Measurements from ENCODE around the gene GGN. TPM values are rescaled to one million over a fixed set of nuclear protein-coding genes. Genes with fewer than 3 reads are reported as not detected.
"Not testable (repeated sequence)": the region's sequence is repeated elsewhere in the genome, so short reads cannot be mapped to it uniquely, and the experiment has no call there.

Gene GGN
- total RNA-seq, 1 donor from 2014 or later, result 1.0 TPM

- DNase-seq (ENCODE audit: low spot score), result no peak
These were observed 24.7 kb upstream of the GGN start for GRCh38 chr19:38412491-38412890.

- not testable (repeated sequence) for DNase-seq (ENCODE audit: low spot score)
These were observed 24.1 kb upstream of the GGN start for GRCh38 chr19:38411898-38412297.

GRCh38 chr19:38411041-38411712 is 23.3 kb upstream of the GGN start:
- no peak for DNase-seq (ENCODE audit: low spot score)

GRCh38 chr19:38410407-38410806 is 22.6 kb upstream of the GGN start:
- not testable (repeated sequence) for DNase-seq (ENCODE audit: low spot score)

- no peak for DNase-seq (ENCODE audit: low spot score)
These were observed 21.8 kb upstream of the GGN start for GRCh38 chr19:38409631-38410133.

- DNase-seq (ENCODE audit: low spot score), result no peak
These were observed 17.4 kb upstream of the GGN start for GRCh38 chr19:38405276-38405675.

- DNase-seq (ENCODE audit: low spot score), result no peak
These were observed 17.0 kb upstream of the GGN start for GRCh38 chr19:38404858-38405257.

GRCh38 chr19:38402967-38403674 is 15.3 kb upstream of the GGN start, which contains the start of gene FAM98C:
Gene FAM98C (plus strand): TSS chr19:38403093. CDS start chr19:38403154, 61 bp downstream.
- DNase-seq (ENCODE audit: low spot score), result peak; percentile 100

GRCh38 chr19:38402623-38402966 is 14.8 kb upstream of the GGN start:
- no peak for DNase-seq (ENCODE audit: low spot score)

GRCh38 chr19:38401148-38401547 is 13.3 kb upstream of the GGN start:
- DNase-seq (ENCODE audit: low spot score), result no peak

GRCh38 chr19:38400361-38400760 is 12.5 kb upstream of the GGN start:
- no peak for DNase-seq (ENCODE audit: low spot score)

GRCh38 chr19:38399537-38399936 is 11.7 kb upstream of the GGN start:
- DNase-seq (ENCODE audit: low spot score), result no peak

GRCh38 chr19:38399081-38399480 is 11.2 kb upstream of the GGN start:
- DNase-seq (ENCODE audit: low spot score), result no peak

- DNase-seq (ENCODE audit: low spot score), result no peak
These were observed 7.7 kb upstream of the GGN start for GRCh38 chr19:38395381-38396114.

GRCh38 chr19:38394488-38394887 is 6.7 kb upstream of the GGN start:
- no peak for DNase-seq (ENCODE audit: low spot score)

GRCh38 chr19:38392707-38393308 is 5.0 kb upstream of the GGN start:
- DNase-seq (ENCODE audit: low spot score), result no peak

- DNase-seq (ENCODE audit: low spot score), result no peak
These were observed 4.2 kb upstream of the GGN start for GRCh38 chr19:38391911-38392464.

GRCh38 chr19:38389957-38390924 is 2.4 kb upstream of the GGN start:
- no peak for DNase-seq (ENCODE audit: low spot score)

GRCh38 chr19:38389101-38389925 is 1.5 kb upstream of the GGN start:
- DNase-seq (ENCODE audit: low spot score), result no peak
